ENCODE measurements around the gene TMCO1. TPM values are rescaled to one million over a fixed set of nuclear protein-coding genes. Genes with fewer than 3 reads are reported as not detected.

Gene TMCO1
- total RNA-seq, 1 experiment from 2014 or later = 138 TPM

- ChIA-PET POLR2A (no interaction called here), CTCF (no interaction called here)
- Mint-ChIP-seq H3K36me3 (ENCODE audit: insufficient read depth, unreplicated experiment) (peaks cover 16% of the 10 kb centered on the region), H3K4me3 (ENCODE audit: unreplicated experiment) (no peak overlapping the region), H3K4me1 (ENCODE audit: low read depth, unreplicated experiment) (no peaks in the 10 kb centered on the region), H3K9me3 (ENCODE audit: unreplicated experiment) (peaks cover 9% of the 10 kb centered on the region), H3K27ac (ENCODE audit: unreplicated experiment) (no peak overlapping the region), H3K27me3 (ENCODE audit: insufficient read depth, unreplicated experiment) (no peaks in the 10 kb centered on the region)
- BruUV-seq (replicated peaks) = no TSS peak
- intact Hi-C loops (cut with micrococcal nuclease; ENCODE audit: unreplicated experiment) = no loop called here
- Histone ChIP-seq H3K36me3 (ENCODE audit: control insufficient read depth, insufficient read depth, low read length) (no peaks in the 10 kb centered on the region), H3K9me3 (no peaks in the 10 kb centered on the region), H3K4me1 (no peaks in the 10 kb centered on the region), H3K27me3 (replicated peaks; ENCODE audit: control insufficient read depth, insufficient read depth, low read length) (no peaks in the 10 kb centered on the region), H3K4me3 (ENCODE audit: low read depth, low read length) (no peak overlapping the region)
- TF ChIP-seq CTCF (IDR thresholded peaks at IDR 0.05; ENCODE audit: insufficient read depth in 1 of 2, low read depth in 1 of 2, low read length in 1 of 2, severe bottlenecking in 1 of 2, unreplicated experiment in 1 of 2) = no peak
- DNase-seq = no peak
Observed at GRCh38 chr1:165688046-165688445, 80.6 kb downstream of the TMCO1 start.

GRCh38 chr1:165686971-165687433 is 81.7 kb downstream of the TMCO1 start:
- no peaks in the 10 kb centered on the region for H3K4me1 Mint-ChIP-seq (ENCODE audit: low read depth, unreplicated experiment)
- Histone ChIP-seq H3K4me3 (ENCODE audit: low read depth, low read length) (no peak overlapping the region), H3K36me3 (ENCODE audit: control insufficient read depth, insufficient read depth, low read length) (no peaks in the 10 kb centered on the region), H3K4me1 (no peaks in the 10 kb centered on the region), H3K9me3 (no peaks in the 10 kb centered on the region), H3K27me3 (replicated peaks; ENCODE audit: control insufficient read depth, insufficient read depth, low read length) (no peaks in the 10 kb centered on the region)
- intact Hi-C loops (cut with micrococcal nuclease; ENCODE audit: unreplicated experiment) = no loop called here
- BruUV-seq (replicated peaks) = no TSS peak
- POLR2A ChIA-PET = no interaction called here
- peaks cover 16% of the 10 kb centered on the region for H3K36me3 Mint-ChIP-seq (ENCODE audit: insufficient read depth, unreplicated experiment)
- H3K4me3 Mint-ChIP-seq (ENCODE audit: unreplicated experiment) = no peak overlapping the region
- H3K9me3 Mint-ChIP-seq (ENCODE audit: unreplicated experiment) = peaks cover 9% of the 10 kb centered on the region
- no peak for TF ChIP-seq CTCF (IDR thresholded peaks at IDR 0.05; ENCODE audit: insufficient read depth in 1 of 2, low read depth in 1 of 2, low read length in 1 of 2, severe bottlenecking in 1 of 2, unreplicated experiment in 1 of 2)
- CTCF ChIA-PET = no interaction called here
- no peak for DNase-seq
- H3K27ac Mint-ChIP-seq (ENCODE audit: unreplicated experiment) = no peak overlapping the region
- no peaks in the 10 kb centered on the region for H3K27me3 Mint-ChIP-seq (ENCODE audit: insufficient read depth, unreplicated experiment)

GRCh38 chr1:165686121-165686970 is 82.3 kb downstream of the TMCO1 start:
- Mint-ChIP-seq H3K9me3 (ENCODE audit: unreplicated experiment) (peaks cover 9% of the 10 kb centered on the region), H3K4me3 (ENCODE audit: unreplicated experiment) (no peak overlapping the region), H3K36me3 (ENCODE audit: insufficient read depth, unreplicated experiment) (peaks cover 16% of the 10 kb centered on the region), H3K27ac (ENCODE audit: unreplicated experiment) (no peak overlapping the region), H3K27me3 (ENCODE audit: insufficient read depth, unreplicated experiment) (no peaks in the 10 kb centered on the region), H3K4me1 (ENCODE audit: low read depth, unreplicated experiment) (no peaks in the 10 kb centered on the region)
- intact Hi-C loops (cut with micrococcal nuclease; ENCODE audit: unreplicated experiment) = no loop called here
- Histone ChIP-seq H3K27me3 (replicated peaks; ENCODE audit: control insufficient read depth, insufficient read depth, low read length) (no peaks in the 10 kb centered on the region), H3K9me3 (no peaks in the 10 kb centered on the region), H3K4me1 (no peaks in the 10 kb centered on the region), H3K4me3 (ENCODE audit: low read depth, low read length) (no peak overlapping the region), H3K36me3 (ENCODE audit: control insufficient read depth, insufficient read depth, low read length) (no peaks in the 10 kb centered on the region)
- CTCF ChIA-PET = interaction anchor here (1.0 kb wide), 1 partner anchor 84 kb away, joined by 4 read pairs; no protein-coding TSS in a partner anchor
- POLR2A ChIA-PET = no interaction called here
- no TSS peak for BruUV-seq (replicated peaks)
- peak in 1 of 2 experiments; percentile 43 for TF ChIP-seq CTCF (IDR thresholded peaks at IDR 0.05; ENCODE audit: insufficient read depth in 1 of 2, low read depth in 1 of 2, low read length in 1 of 2, severe bottlenecking in 1 of 2, unreplicated experiment in 1 of 2)
- no peak for DNase-seq

Data from Caco-2 (cell line).